Measurements from ENCODE around the gene FSTL5.

The FSTL5 gene

GRCh38 chr4:162102713-162103112 is 61.1 kb downstream of the FSTL5 start:
- DNase-seq = no peak

- no peak for DNase-seq
Measured at GRCh38 chr4:162101337-162101736, 62.5 kb downstream of the FSTL5 start.

GRCh38 chr4:162075726-162076125 is 88.1 kb downstream of the FSTL5 start:
- no peak for DNase-seq

- no peak for DNase-seq
Measured at GRCh38 chr4:162061214-162061613, 102.6 kb downstream of the FSTL5 start.

GRCh38 chr4:162059656-162060055 is 104.1 kb downstream of the FSTL5 start:
- DNase-seq = no peak

GRCh38 chr4:162056990-162057389 is 106.8 kb downstream of the FSTL5 start:
- no peak for DNase-seq

GRCh38 chr4:162046135-162046534 is 117.7 kb downstream of the FSTL5 start:
- no peak for DNase-seq

GRCh38 chr4:162038112-162038511 is 125.7 kb downstream of the FSTL5 start:
- DNase-seq = no peak

- DNase-seq = no peak
Measured at GRCh38 chr4:162017863-162018262, 145.9 kb downstream of the FSTL5 start.

GRCh38 chr4:162016991-162017390 is 146.8 kb downstream of the FSTL5 start:
- DNase-seq = no peak

- no peak for DNase-seq
Measured at GRCh38 chr4:162016219-162016618, 147.6 kb downstream of the FSTL5 start.

GRCh38 chr4:162015090-162015489 is 148.7 kb downstream of the FSTL5 start:
- DNase-seq = no peak

GRCh38 chr4:162011089-162011488 is 152.7 kb downstream of the FSTL5 start:
- no peak for DNase-seq

- no peak for DNase-seq
Measured at GRCh38 chr4:162010362-162010761, 153.4 kb downstream of the FSTL5 start.

GRCh38 chr4:161992317-161992716 is 171.5 kb downstream of the FSTL5 start:
- DNase-seq = no peak

- no peak for DNase-seq
Measured at GRCh38 chr4:161991811-161992210, 172.0 kb downstream of the FSTL5 start.

- no peak for DNase-seq
Measured at GRCh38 chr4:161990721-161991120, 173.1 kb downstream of the FSTL5 start.

GRCh38 chr4:161988946-161989345 is 174.9 kb downstream of the FSTL5 start:
- no peak for DNase-seq

GRCh38 chr4:161987611-161988010 is 176.2 kb downstream of the FSTL5 start:
- no peak for DNase-seq

- DNase-seq = no peak
Measured at GRCh38 chr4:161952382-161952781, 211.4 kb downstream of the FSTL5 start.

- no peak for DNase-seq
Measured at GRCh38 chr4:161949946-161950725, 213.7 kb downstream of the FSTL5 start.

- DNase-seq = no peak
Measured at GRCh38 chr4:161948026-161948770, 215.6 kb downstream of the FSTL5 start.

GRCh38 chr4:161937596-161937995 is 226.2 kb downstream of the FSTL5 start:
- no peak for DNase-seq
